Adrenal gland (tissue), 12 donors: Measurements from ENCODE around the gene CCDC24. TPM values are rescaled to one million over a fixed set of nuclear protein-coding genes. Genes with fewer than 3 reads are reported as not detected.

Source experiments
- DNase-seq, 7 donors: peaks; one replicate each; pipeline ENCODE4 v3.0.0-alpha.2; 2019 to 2020
- H3K27ac ChIP-seq, 5 donors: fragments of 200-600 bp; sonication (generic) in 4 of 5; 1 replicate in 3 of 5; 2 replicates in 2 of 5; pipeline versions ENCODE4 v1.5.1 to v1.8.0; 2016 to 2020; ENCODE audit warnings: mild to moderate bottlenecking in 1 of 5
- H3K27me3 ChIP-seq: fragments of 200-600 bp; 2 replicates; pipeline ENCODE4 v1.8.0; 2021
- H3K36me3 ChIP-seq, 2 donors: fragments of 200-600 bp; replicated peaks in 1 of 2; 1 replicate in 1 of 2; 2 replicates in 1 of 2; pipeline versions ENCODE4 v1.5.1 to v1.8.0; 2018 to 2022
- H3K4me1 ChIP-seq, 2 donors: fragments of 200-600 bp; replicated peaks in 1 of 2; 1 replicate in 1 of 2; 2 replicates in 1 of 2; pipeline versions ENCODE4 v1.5.1 to v1.8.0; 2018 to 2021
- H3K4me3 ChIP-seq, 4 donors: fragments of 200-600 bp; sonication (generic) in 3 of 4; one replicate each; pipeline ENCODE4 v1.5.1; 2016 to 2018
- H3K9me3 ChIP-seq, 3 donors: fragments of 200-600 bp; sonication (generic) in 1 of 3; replicated peaks in 1 of 3; 1 replicate in 2 of 3; 2 replicates in 1 of 3; pipeline versions ENCODE4 v1.5.1 to v1.8.0; 2016 to 2021
- POLR2A ChIP-seq, 2 donors: fragments of 450-650 bp; IDR thresholded peaks; one replicate each; pipeline ENCODE4 v1.6.1; 2017; ENCODE audit warnings: antibody characterized with exemption in 2 of 2, mild to moderate bottlenecking in 2 of 2, moderate library complexity in 1 of 2
- WGBS, 4 donors: extraction: QIAGEN DNeasy Blood & Tissue Kit in 2 of 4; methylation state at CpG; one replicate each; pipeline versions ENCODE4 v1.1.5 to v1.1.7; 2013 to 2017; 5-methylcytosine and 5-hydroxymethylcytosine counted together
- intact Hi-C, 2 donors: fragments of 100-400 bp; cut with DNase I; formaldehyde crosslinking; loops; one replicate each; pipeline versions ENCODE4 v1.14.1 to v1.15.0; 2022 to 2023
- polyA plus RNA-seq, 3 donors: library from polyadenylated mRNA; stranded (reverse); fragments of 200-250 nt in 2 of 3; fragments of 350-450 nt in 1 of 3; fragmentation: Illumina TruSeq in 1 of 3; extraction: RNeasy Lipid Tissue Mini Kit (QIAGEN cat#74804) in 1 of 3; gene quantifications; one replicate each; pipeline ENCODE4 v1.2.3, GENCODE V29; 2013 to 2014
- total RNA-seq, 9 donors: library from RNA; depleted of rRNA in 4 of 9; stranded (reverse); fragments of >200 nt in 4 of 9; fragments of 120-200 nt in 1 of 9; fragmentation: NEBNext Ultra II Directional in 1 of 9; extraction: Animal tissue kit (Norgen Biotek cat#: 25700) in 1 of 9; gene quantifications; one replicate each; pipeline versions ENCODE4 v1.1.0 to v1.2.4, GENCODE V29; 2013 to 2023
- TF ChIP-seq, protein P1 (sequence below), 6 experiments: fragments of 450-650 bp in 4 of 6; fragments of 200-600 bp in 2 of 6; sonication (generic) in 1 of 6; IDR thresholded peaks; 1 replicate in 5 of 6; 2 replicates in 1 of 6; pipeline versions ENCODE4 v1.5.1 to v1.8.0; 2016 to 2021; ENCODE audit warnings: antibody characterized with exemption in 6 of 6, mild to moderate bottlenecking in 2 of 6, moderate library complexity in 1 of 6
- donor health status: healthy with polysubstance abuse.
- donor health status: Bipolar disorder and iron deficiency.
- donor health status: DM: yes; HTN: yes; CAD: no.
- donor health status: DM: no; HTN: no; CAD: no.
- donor health status: DM: no; HTN: no; CAD: no.
- donor health status: DM: yes; HTN: yes; CAD: no.

The CCDC24 gene
- total and polyA plus RNA-seq, 12 donors = 3.1 to 53.5 (median 11.7) TPM

DNA sequence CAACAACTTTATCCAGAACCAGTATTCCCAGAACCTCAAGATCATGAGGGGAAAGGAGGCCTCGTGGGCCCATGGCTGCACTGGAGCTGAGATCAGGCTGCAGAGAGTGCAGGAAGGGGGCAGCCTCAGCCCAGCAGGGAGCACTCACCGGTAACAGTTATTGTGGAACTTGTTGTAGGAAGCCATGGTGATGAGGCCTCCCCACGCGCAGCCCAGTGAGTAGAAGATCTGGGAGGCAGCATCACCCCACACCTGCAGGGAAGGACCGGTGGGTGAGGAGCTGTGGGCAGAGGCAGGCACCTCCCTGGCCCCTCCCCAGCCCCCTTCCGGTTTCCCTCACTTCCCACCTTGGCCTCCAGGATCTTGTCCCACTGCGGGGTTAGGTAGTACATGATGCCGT is 10.8 kb downstream of the CCDC24 start:
- TF ChIP-seq, protein P1, sequence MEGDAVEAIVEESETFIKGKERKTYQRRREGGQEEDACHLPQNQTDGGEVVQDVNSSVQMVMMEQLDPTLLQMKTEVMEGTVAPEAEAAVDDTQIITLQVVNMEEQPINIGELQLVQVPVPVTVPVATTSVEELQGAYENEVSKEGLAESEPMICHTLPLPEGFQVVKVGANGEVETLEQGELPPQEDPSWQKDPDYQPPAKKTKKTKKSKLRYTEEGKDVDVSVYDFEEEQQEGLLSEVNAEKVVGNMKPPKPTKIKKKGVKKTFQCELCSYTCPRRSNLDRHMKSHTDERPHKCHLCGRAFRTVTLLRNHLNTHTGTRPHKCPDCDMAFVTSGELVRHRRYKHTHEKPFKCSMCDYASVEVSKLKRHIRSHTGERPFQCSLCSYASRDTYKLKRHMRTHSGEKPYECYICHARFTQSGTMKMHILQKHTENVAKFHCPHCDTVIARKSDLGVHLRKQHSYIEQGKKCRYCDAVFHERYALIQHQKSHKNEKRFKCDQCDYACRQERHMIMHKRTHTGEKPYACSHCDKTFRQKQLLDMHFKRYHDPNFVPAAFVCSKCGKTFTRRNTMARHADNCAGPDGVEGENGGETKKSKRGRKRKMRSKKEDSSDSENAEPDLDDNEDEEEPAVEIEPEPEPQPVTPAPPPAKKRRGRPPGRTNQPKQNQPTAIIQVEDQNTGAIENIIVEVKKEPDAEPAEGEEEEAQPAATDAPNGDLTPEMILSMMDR (IDR thresholded peaks at IDR 0.05) = no peak
- TF ChIP-seq POLR2A (IDR thresholded peaks at IDR 0.05) = no peak
- no peak for DNase-seq
- Histone ChIP-seq H3K4me1 (peaks cover 0 to 3% of the 10 kb centered on the region in 2 donors), H3K27ac (no peak overlapping the region), H3K27me3 (no peaks in the 10 kb centered on the region), H3K4me3 (no peak overlapping the region), H3K9me3 (no peaks in the 10 kb centered on the region), H3K36me3 (peaks cover 0 to 6% of the 10 kb centered on the region in 2 donors)
- intact Hi-C loops = loop anchor here (5.0 kb wide), 1 partner anchor 35 kb away; no protein-coding TSS in a partner anchor
- 79 to 94% (median 84%) methylated on average over 2 to 8 of the region's 8 CpGs for WGBS, 4 donors

DNA sequence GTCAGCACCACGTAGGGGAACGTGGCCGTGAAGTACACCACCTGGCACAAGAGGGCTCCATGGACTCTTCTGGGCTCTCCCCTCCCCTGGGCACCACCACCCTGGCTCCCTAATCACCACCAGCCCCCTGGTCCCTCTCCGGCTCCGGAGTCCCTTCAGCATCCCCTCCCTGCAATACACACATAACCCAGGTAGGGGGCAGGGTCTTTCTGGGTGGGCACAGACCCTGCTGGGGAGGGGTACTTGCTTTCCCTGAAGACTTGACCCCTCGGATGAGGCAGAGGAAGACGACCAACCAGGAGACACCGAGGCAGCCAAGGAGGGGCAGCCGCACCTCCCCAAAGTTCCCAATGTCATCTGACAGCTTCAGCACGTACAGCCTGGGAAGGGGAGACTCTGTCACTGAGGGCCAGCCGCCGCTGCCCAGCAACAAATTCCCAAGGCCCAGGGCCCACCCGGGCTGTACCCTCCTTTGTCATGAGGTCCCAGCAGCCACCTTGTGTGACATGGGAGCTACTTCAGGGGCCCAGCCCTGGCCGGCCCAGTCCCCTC is 11.3 kb downstream of the CCDC24 start:
- 73 to 88% (median 83%) methylated on average over 3 to 14 of the region's 14 CpGs for WGBS, 4 donors
- Histone ChIP-seq H3K27ac (no peak overlapping the region), H3K4me3 (no peak overlapping the region), H3K27me3 (no peaks in the 10 kb centered on the region), H3K9me3 (no peaks in the 10 kb centered on the region), H3K4me1 (peaks cover 0 to 3% of the 10 kb centered on the region in 2 donors), H3K36me3 (peaks cover 0 to 6% of the 10 kb centered on the region in 2 donors)
- no peak for DNase-seq
- TF ChIP-seq, protein P1 (IDR thresholded peaks at IDR 0.05) = no peak
- TF ChIP-seq POLR2A (IDR thresholded peaks at IDR 0.05) = no peak
- intact Hi-C loops = loop anchor here (5.0 kb wide), 1 partner anchor 35 kb away; no protein-coding TSS in a partner anchor

DNA sequence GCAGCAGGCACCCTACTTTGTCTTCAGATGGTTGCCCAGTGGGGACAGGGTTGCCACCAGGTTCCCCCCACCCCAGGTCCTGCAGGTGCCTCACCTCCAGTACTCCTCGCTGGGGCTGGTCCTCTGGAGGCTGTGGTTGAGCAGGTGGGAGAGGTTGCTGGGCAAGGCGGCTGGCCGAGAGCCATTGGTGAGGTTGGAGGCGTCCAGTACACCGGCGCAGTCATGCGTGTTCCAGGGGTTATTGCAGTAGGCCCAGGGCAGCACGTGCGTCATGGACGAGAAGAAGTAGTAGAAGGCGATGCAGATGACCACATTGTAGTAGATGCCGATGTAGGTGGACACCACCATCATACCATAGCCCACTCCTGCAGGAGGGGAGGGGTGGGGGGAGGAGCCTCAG is 16.9 kb downstream of the CCDC24 start:
- no peak overlapping the region for H3K4me3 ChIP-seq
- H3K27me3 ChIP-seq = no peaks in the 10 kb centered on the region
- WGBS, 4 donors = 94 to 98% (median 95%) methylated on average over 12 of the region's 12 CpGs
- no peak overlapping the region for H3K27ac ChIP-seq
- intact Hi-C loops = no loop called here
- DNase-seq = no peak
- no peaks in the 10 kb centered on the region for H3K9me3 ChIP-seq
- H3K36me3 ChIP-seq = no peaks in the 10 kb centered on the region
- H3K4me1 ChIP-seq = peaks cover 0 to 3% of the 10 kb centered on the region in 2 donors
- TF ChIP-seq POLR2A (IDR thresholded peaks at IDR 0.05) = no peak
- TF ChIP-seq, protein P1 (IDR thresholded peaks at IDR 0.05) = no peak

DNA sequence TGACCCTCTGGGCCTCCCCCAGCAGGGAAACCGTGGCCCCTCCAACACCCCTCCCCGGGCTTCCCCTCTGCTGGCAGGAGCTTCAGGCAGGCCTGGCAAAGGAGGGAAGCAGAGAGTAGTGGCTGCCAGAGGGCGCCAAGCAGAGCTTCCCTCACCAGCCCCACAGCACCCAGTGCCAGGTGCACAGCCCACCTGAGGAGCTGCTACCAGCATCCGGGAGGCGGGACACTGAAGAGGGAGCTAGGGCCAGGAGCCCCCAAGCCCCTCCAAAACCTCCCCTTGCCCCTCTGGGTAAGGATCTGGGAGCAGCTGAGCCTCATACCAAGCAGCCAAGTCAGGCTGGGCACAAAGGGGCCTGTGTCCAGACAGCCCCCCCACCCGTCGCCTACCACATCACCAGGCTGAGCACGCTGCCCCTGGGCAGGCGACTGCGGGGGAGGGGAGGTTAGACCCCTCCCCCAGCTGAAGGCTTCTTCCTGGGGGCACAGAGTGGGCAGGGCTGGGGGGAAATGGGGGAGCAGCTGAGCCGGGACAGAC is 19.6 kb downstream of the CCDC24 start:
- Histone ChIP-seq H3K9me3 (no peaks in the 10 kb centered on the region), H3K36me3 (no peaks in the 10 kb centered on the region), H3K27me3 (no peaks in the 10 kb centered on the region), H3K27ac (no peak overlapping the region), H3K4me1 (no peaks in the 10 kb centered on the region), H3K4me3 (no peak overlapping the region)
- intact Hi-C loops = loop anchor here in 1 of 2 donors (10.0 kb wide), 1 partner anchor 204 kb away; the partner anchor contains the start of gene DMAP1
- no peak for DNase-seq
- WGBS, 4 donors = 80 to 93% (median 87%) methylated on average over 4 to 11 of the region's 11 CpGs
- TF ChIP-seq, protein P1 (IDR thresholded peaks at IDR 0.05) = no peak
